ENCODE results near the gene SPG21. TPM values are rescaled to one million over a fixed set of nuclear protein-coding genes. Genes with fewer than 3 reads are reported as not detected.

Gene SPG21
- total and polyA plus RNA-seq, 2 of the 13 experiments (the other 11 are each of a cell fraction or from before 2014, with no cell fraction given): 36.7 to 42.4 TPM

GRCh38 chr15:65032801-65033537 lies 43.3 kb upstream of the SPG21 start (continued):
- TF ChIP-seq DRAP1 (CRISPR knock-in tag; IDR thresholded peaks at IDR 0.05) (peak; percentile 33; the same call in 1 of the 2 replicates), ZNF761 (CRISPR knock-in tag; conservative IDR thresholded peaks at IDR 0.05) (no peak), EHMT2 (IDR thresholded peaks at IDR 0.05; ENCODE audit: borderline replicate concordance, low read depth, low read length) (no peak), ZNF552 (CRISPR knock-in tag; IDR thresholded peaks at IDR 0.05; ENCODE audit: borderline replicate concordance) (no peak), ATF1 (CRISPR knock-in tag; IDR thresholded peaks at IDR 0.05) (no peak), HBP1 (CRISPR knock-in tag; IDR thresholded peaks at IDR 0.05; ENCODE audit: low read depth) (peak; percentile 59; the same call in 1 of the 2 replicates), ETV5 (CRISPR knock-in tag; IDR thresholded peaks at IDR 0.05; ENCODE audit: borderline replicate concordance) (peak; percentile 48; the same call in 1 of the 2 replicates), GMEB2 (CRISPR knock-in tag; IDR thresholded peaks at IDR 0.05; ENCODE audit: low read depth) (no peak), IRX3 (CRISPR knock-in tag; IDR thresholded peaks at IDR 0.05; ENCODE audit: borderline replicate concordance, low read depth) (no peak), UBTF (CRISPR knock-in tag; IDR thresholded peaks at IDR 0.05) (peak; percentile 82), WIZ (CRISPR knock-in tag; IDR thresholded peaks at IDR 0.05) (no peak), EEA1 (CRISPR knock-in tag; IDR thresholded peaks at IDR 0.05; ENCODE audit: borderline replicate concordance) (no peak), FUBP1 (CRISPR knock-in tag; IDR thresholded peaks at IDR 0.05; ENCODE audit: borderline replicate concordance) (no peak), SMC3 (IDR thresholded peaks at IDR 0.05; ENCODE audit: low read length) (peak; percentile 90), TRAFD1 (CRISPR knock-in tag; IDR thresholded peaks at IDR 0.05; ENCODE audit: borderline replicate concordance) (no peak), YEATS4 (CRISPR knock-in tag; IDR thresholded peaks at IDR 0.05; ENCODE audit: borderline replicate concordance) (peak; percentile 47; the same call in 1 of the 2 replicates), SIX4 (CRISPR knock-in tag; IDR thresholded peaks at IDR 0.05) (no peak), U2AF1 (optimal IDR thresholded peaks at IDR 0.05; ENCODE audit: low read depth, low read length) (no peak)
